Left forelimb (tissue), 1 donor: ENCODE measurements around the gene PAM.
"Not testable (repeated sequence)": the region's sequence is repeated elsewhere in the genome, so short reads cannot be mapped to it uniquely, and the experiment has no call there.

Experiments
- DNase-seq: peaks from one replicate; pipeline ENCODE4 v3.0.0-alpha.2; 2018; ENCODE audit warnings: low spot score

Gene PAM

GRCh38 chr5:102941111-102941510, 186.0 kb downstream of the PAM start:
- no peak for DNase-seq

DNA sequence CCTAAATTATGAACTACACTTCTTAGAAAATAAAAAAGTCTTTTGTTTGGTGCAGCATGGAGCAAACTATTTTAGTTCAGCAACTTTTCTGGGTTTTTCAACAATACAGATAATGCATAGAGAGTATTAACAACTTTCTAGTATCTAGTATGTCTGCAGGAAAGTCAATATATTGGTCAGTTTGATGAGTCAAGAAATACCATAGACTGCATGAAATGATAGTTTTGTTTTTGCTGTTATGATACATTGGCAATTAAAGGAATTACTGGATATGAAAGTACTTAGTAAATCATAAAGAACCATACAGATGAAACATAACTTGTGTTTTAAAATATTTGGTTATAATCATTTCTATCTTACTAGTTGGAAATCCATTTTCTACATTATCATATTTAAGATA, 191.3 kb downstream of the PAM start:
- no peak for DNase-seq

DNA sequence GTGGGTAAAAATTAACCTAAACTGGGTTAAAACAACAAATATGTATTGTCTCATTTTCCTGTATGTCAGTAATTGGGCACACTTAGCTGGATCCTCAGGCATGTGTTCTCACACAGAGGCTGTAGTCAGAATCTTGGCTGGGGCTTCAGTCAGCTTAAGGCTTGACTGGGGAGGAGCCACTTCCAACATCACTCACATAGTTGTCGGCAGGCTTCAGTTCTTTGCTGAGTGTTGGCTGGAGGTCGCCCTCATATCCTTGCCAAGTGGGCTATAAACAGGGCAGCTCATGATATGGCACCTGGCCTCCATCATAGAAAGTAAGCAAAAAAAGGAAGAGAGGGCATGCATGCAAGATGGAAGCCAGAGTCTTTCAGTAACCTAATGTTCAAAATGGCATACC, 191.9 kb downstream of the PAM start:
- DNase-seq: no peak

- DNase-seq: no peak
Observed at GRCh38 chr5:102955488-102955887, 200.4 kb downstream of the PAM start.

DNA sequence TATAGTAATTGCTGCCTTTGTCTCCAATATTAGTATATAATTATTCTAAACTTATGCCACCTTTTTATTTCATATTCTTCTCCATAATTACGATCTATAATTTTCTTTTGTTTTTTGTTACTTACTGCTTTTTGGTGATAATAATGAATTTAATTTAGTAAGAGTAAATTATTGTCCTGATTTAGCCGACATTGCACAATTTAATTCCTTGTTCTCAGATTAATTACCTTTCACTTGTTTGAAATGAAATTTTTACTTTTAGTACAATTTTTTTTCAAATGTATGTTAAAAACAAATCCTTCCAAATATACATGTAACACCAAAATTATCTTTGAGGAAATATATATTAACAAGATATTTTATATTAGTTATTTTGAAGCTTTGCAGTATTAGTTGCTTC, 201.5 kb downstream of the PAM start:
- no peak for DNase-seq

GRCh38 chr5:102957141-102957540, 202.0 kb downstream of the PAM start:
- DNase-seq: no peak

- DNase-seq: no peak
Observed at GRCh38 chr5:102958481-102959011, 203.4 kb downstream of the PAM start.

DNA sequence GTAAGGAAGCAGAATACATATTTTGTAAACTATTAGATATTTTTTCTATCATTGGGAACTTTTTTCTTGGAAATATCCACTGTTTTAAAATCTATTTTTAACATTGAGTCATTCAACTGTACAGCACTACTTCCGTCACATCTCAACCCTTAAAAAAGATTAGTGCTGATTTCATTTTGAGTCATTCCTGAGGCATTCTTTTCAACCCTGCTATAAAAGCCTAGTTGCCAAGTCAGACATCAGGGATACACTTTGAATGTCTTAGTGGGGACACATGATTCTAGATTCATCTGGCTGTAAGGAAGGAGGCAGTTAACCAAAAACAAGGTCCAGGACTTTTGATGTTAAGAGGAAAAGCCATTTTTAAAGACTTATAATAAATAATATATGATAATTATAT, 203.9 kb downstream of the PAM start:
- no peak for DNase-seq

GRCh38 chr5:102961671-102962070, 206.6 kb downstream of the PAM start:
- DNase-seq: no peak

GRCh38 chr5:102965653-102966052, 210.5 kb downstream of the PAM start:
- no peak for DNase-seq

GRCh38 chr5:102969641-102970040, 214.5 kb downstream of the PAM start:
- no peak for DNase-seq

DNA sequence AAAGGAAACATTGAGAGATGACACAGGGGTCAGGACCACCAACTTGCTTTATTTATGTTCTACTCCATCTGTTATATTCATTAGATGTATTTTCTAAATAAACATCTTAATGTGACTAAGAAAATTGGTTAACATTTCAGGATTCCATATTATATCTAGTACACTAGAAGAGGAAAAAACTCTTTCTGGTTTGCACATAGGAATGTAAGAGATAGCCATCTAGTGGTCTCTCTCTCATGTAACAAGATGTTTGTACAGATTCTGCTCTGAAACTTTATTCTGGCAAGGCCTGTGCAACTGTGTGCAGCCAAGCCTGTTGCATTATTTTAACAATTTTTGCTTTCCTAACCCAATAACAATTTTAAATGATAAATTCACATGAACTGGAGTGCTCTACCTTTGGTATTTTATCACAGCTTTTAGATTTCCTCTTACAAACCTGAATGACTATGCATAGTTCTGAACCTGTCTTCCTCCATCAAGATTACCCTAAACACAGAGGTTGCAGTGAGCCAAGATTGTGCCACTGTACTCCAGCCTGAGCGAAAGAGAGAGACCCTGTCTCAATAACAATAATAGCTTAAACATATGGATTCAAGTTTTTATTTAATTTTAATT, 216.7 kb downstream of the PAM start:
- no peak for DNase-seq

- no peak for DNase-seq
Observed at GRCh38 chr5:102974177-102974576, 219.1 kb downstream of the PAM start.

GRCh38 chr5:102975045-102975444, 219.9 kb downstream of the PAM start:
- no peak for DNase-seq

DNA sequence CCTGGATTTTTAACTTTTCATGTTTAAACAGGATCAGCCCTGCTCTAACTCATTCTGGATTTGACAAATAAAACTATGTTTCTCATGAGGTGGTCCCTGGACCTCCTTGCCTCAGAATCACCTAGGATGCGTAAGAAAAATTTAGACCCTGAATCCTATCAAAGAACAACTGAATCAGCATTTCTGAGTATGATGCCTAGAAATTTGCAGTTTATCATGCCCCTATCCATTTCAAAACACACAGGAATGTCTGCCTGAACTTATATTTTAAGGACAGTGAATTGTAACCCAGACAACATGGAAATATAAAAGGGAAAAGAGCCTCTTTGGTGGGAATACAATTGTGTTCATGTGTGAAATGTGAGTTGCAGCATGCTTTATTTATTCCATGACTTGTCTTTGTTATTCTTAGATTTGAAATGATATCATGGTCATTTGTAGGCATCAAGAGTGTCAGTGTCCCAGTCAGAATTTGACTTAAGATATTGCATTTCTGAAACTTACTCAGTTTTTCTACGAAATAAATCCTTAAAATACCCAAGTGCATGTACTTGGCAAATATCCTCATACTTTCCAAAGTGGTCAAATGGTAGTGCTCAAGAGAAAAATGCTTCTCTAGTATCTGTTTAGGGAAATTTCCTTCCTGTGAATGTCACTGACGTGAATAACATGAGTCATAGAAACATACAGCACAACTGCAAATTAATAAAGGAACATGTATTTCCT, 220.5 kb downstream of the PAM start:
- no peak for DNase-seq

GRCh38 chr5:102981957-102982635, 227.0 kb downstream of the PAM start:
- DNase-seq: no peak

- DNase-seq: no peak
Observed at GRCh38 chr5:102986074-102986473, 231.0 kb downstream of the PAM start.

DNA sequence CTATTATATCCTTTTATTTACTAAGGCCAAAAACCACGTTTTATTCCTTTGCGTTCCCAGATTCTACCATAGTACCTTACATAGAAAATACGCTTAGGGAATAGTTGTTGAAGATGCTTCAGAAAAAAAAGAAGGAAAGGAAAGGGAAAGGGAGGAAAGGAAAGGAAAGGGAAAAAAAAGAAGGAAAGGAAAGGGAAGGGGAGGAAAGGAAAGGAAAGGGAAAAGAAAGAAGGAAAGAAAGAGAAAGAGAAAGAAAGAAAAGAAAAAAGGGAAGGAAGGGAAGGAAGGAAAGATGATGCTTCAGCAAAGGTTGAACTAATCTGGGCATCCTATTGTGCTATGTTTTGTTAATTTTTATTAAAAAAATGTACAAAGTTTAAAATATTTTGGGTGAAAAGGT, 233.4 kb downstream of the PAM start:
- DNase-seq: no peak

DNA sequence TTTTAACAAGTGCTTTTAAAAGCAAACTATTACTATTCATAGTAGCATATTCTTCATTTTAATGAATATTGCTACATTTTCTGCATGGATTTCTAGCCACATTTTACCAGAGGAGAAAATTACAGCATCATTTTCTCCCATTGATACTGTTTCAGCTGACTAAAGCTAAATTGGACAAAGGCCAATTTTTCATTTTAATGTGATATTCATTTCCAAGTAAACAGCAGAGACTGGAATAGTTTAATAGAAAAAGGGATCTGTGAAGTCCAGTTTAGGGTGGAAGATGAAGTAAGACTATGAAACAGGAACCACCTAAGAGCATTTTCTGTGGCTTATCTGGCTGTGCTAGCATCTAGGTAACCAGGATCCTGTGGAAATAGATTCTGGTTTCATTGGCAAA, 236.7 kb downstream of the PAM start:
- no peak for DNase-seq

GRCh38 chr5:102996011-102996575, 241.0 kb downstream of the PAM start:
- DNase-seq: no peak

DNA sequence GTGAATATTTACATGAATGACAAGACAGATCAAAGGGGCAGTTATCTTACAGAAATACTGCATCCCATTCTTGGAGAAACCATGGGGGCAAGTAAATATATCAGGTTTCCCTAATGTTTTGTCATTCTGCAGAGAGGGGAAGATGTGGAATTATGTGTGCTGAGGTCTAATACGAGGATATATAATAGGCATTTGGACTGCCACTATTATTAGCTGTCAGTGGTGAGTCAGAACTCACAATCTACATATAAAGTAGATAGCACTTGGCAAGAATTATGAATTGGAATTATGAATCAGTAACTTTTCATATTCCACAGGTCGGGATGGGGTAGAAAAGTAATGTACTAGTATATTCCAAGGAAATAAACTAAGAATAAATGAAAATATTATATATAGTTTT, 243.1 kb downstream of the PAM start:
- DNase-seq: no peak

GRCh38 chr5:102999191-102999590, 244.1 kb downstream of the PAM start:
- no peak for DNase-seq

DNA sequence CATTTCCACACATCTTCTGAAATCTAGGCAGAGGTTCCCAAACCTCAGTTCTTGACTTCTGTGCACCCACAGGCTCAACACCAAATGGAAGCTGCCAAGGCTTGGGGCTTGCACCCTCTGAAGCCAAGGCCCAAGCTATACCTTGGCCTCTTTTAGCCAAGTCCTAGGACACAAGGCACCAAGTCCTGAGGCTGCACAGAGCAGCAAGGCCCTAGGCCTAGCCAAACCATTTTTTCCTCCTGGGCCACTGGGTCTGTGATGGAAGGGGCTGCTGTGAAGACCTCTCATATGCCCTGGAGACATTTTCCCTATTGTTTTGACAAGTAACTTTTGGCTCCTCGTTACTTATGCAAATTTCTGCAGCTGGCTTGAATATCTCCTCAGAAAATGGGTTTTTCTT, 244.5 kb downstream of the PAM start:
- not testable (repeated sequence) for DNase-seq
